Measurements from ENCODE around the gene CNTN4. TPM values are rescaled to one million over a fixed set of nuclear protein-coding genes. Genes with fewer than 3 reads are reported as not detected.

CNTN4 gene
- total RNA-seq, 4 donors from 2014 or later, result 47.7 to 106 (median 83.3) TPM

- Histone ChIP-seq H3K9me3 (no peaks in the 10 kb centered on the region), H3K27me3 (no peaks in the 10 kb centered on the region), H3K4me3 (no peak overlapping the region), H3K4me1 (no peaks in the 10 kb centered on the region), H3K36me3 (no peaks in the 10 kb centered on the region), H3K27ac (no peak overlapping the region)
- WGBS, 2 donors, result 82 to 92% methylated on average over 3 of the region's 3 CpGs
- DNase-seq (ENCODE audit: low spot score in 2 of 2), result no peak
- TF ChIP-seq CTCF (IDR thresholded peaks at IDR 0.05), result no peak
- no peak for TF ChIP-seq POLR2A (IDR thresholded peaks at IDR 0.05)
- no peak for TF ChIP-seq EP300 (IDR thresholded peaks at IDR 0.05)
Observed at GRCh38 chr3:2875699-2876098, 777.0 kb downstream of the CNTN4 start.

GRCh38 chr3:2876362-2876761 is 777.7 kb downstream of the CNTN4 start:
- Histone ChIP-seq H3K4me3 (no peak overlapping the region), H3K27me3 (no peaks in the 10 kb centered on the region), H3K36me3 (no peaks in the 10 kb centered on the region), H3K4me1 (no peaks in the 10 kb centered on the region), H3K27ac (no peak overlapping the region), H3K9me3 (no peaks in the 10 kb centered on the region)
- WGBS, 2 donors, result 92 to 96% methylated on average over 2 of the region's 2 CpGs
- DNase-seq (ENCODE audit: low spot score in 2 of 2), result no peak
- TF ChIP-seq EP300 (IDR thresholded peaks at IDR 0.05) (no peak), CTCF (IDR thresholded peaks at IDR 0.05) (no peak), POLR2A (IDR thresholded peaks at IDR 0.05) (no peak)

GRCh38 chr3:2879023-2879422 is 780.4 kb downstream of the CNTN4 start:
- H3K36me3 ChIP-seq, result peaks cover 0 to 3% (median 0%) of the 10 kb centered on the region in 3 donors
- WGBS, 2 donors, result 93 to 96% methylated on average over 2 of the region's 2 CpGs

GRCh38 chr3:2879587-2879986 is 780.9 kb downstream of the CNTN4 start:
- Histone ChIP-seq H3K4me3 (no peak overlapping the region), H3K9me3 (no peaks in the 10 kb centered on the region), H3K4me1 (no peaks in the 10 kb centered on the region), H3K36me3 (peaks cover 0 to 3% (median 0%) of the 10 kb centered on the region in 3 donors), H3K27me3 (no peaks in the 10 kb centered on the region), H3K27ac (no peak overlapping the region)
- no peak for DNase-seq (ENCODE audit: low spot score in 2 of 2)
- TF ChIP-seq POLR2A (IDR thresholded peaks at IDR 0.05), result no peak
- no peak for TF ChIP-seq EP300 (IDR thresholded peaks at IDR 0.05)
- no peak for TF ChIP-seq CTCF (IDR thresholded peaks at IDR 0.05)

More at GRCh38 chr3:2879023-2879422, 780.4 kb downstream of the CNTN4 start:
- DNase-seq (ENCODE audit: low spot score in 2 of 2), result no peak
- H3K9me3 ChIP-seq, result no peaks in the 10 kb centered on the region
- H3K27me3 ChIP-seq, result no peaks in the 10 kb centered on the region
- no peak overlapping the region for H3K4me3 ChIP-seq
- TF ChIP-seq EP300 (IDR thresholded peaks at IDR 0.05) (no peak), CTCF (IDR thresholded peaks at IDR 0.05) (no peak), POLR2A (IDR thresholded peaks at IDR 0.05) (no peak)
- H3K4me1 ChIP-seq, result no peaks in the 10 kb centered on the region
- no peak overlapping the region for H3K27ac ChIP-seq

GRCh38 chr3:2880218-2880756 is 781.6 kb downstream of the CNTN4 start:
- no peaks in the 10 kb centered on the region for H3K9me3 ChIP-seq
- DNase-seq (ENCODE audit: low spot score in 2 of 2), result no peak
- 81 to 87% methylated on average over 7 of the region's 7 CpGs for WGBS, 2 donors
- H3K27me3 ChIP-seq, result no peaks in the 10 kb centered on the region
- no peak overlapping the region for H3K4me3 ChIP-seq
- peaks cover 0 to 3% (median 0%) of the 10 kb centered on the region in 3 donors for H3K36me3 ChIP-seq
- no peak overlapping the region for H3K27ac ChIP-seq
- TF ChIP-seq CTCF (IDR thresholded peaks at IDR 0.05), result no peak
- no peak for TF ChIP-seq EP300 (IDR thresholded peaks at IDR 0.05)
- TF ChIP-seq POLR2A (IDR thresholded peaks at IDR 0.05), result no peak
- no peaks in the 10 kb centered on the region for H3K4me1 ChIP-seq

Measured in tibial nerve (tissue), 4 donors.